ENCODE data around the gene TMEM72.

TMEM72 gene

GRCh38 chr10:44921061-44921460, 9.9 kb downstream of the TMEM72 start:
- no peak for DNase-seq

DNA sequence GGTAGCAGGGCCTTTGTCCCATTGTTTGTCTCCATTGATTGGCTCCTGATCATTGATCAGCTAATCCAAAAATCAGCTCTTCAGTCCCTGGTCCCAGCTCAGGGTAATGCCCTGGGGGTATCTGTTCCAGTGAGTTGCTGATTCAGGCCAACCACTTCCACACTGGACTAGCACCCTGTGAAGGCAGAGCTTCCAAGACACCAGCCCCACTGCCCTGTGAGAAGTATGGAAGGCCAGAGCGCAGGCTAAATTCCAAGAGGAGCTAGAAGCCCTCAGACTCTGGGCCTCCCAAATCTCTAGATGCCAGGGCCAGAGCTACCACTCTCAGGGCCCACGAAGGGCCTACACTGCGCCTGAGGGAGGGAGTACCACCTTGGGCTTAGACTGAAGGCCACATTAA, 10.4 kb downstream of the TMEM72 start:
- DNase-seq = no peak

GRCh38 chr10:44922021-44922420, 10.9 kb downstream of the TMEM72 start:
- DNase-seq = no peak

GRCh38 chr10:44922796-44923545, 11.8 kb downstream of the TMEM72 start:
- no peak for DNase-seq

GRCh38 chr10:44923611-44924010, 12.5 kb downstream of the TMEM72 start:
- DNase-seq = no peak

GRCh38 chr10:44924261-44925040, 13.3 kb downstream of the TMEM72 start:
- DNase-seq = no peak

- DNase-seq = no peak
Measured at GRCh38 chr10:44925224-44925623, 14.1 kb downstream of the TMEM72 start.

DNA sequence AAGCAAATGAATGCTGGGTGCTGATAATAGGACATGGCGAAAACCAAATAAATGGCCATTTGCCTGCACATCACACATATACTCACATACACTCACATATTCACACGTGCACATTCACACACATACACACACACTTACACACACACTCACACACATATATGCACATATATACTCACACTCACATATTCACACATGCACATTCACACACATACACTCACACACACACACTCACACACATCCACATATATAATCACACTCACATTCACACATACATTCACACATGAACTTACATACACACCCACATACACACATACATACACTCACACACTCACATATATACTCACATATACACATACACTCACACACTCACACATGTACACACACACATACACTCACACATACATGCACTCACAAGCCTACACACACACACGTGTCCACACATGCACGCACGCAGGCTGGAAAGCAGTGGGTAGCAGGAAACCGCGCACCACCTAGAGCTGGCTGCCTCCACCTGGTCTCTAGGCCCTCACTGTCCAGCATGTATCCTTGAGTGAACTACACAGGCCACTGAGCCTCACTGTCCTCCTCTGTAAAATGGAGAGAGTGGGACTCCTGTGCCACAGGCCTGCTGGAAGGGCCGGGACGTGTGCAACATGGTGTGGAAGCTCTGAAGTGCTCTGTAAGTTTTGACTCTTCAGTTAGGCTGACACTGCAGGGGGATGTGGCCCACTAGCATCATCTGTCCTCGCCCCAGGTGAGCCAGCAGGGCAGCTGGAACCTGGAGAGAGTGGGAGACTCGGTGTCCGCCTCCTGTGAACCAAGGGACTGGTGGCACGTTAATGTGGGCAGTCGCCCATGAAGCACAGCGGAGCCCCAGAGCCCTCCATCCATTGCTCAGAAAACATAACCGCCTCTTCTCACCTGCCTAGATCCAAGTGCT, 14.9 kb downstream of the TMEM72 start:
- no peak for DNase-seq

DNA sequence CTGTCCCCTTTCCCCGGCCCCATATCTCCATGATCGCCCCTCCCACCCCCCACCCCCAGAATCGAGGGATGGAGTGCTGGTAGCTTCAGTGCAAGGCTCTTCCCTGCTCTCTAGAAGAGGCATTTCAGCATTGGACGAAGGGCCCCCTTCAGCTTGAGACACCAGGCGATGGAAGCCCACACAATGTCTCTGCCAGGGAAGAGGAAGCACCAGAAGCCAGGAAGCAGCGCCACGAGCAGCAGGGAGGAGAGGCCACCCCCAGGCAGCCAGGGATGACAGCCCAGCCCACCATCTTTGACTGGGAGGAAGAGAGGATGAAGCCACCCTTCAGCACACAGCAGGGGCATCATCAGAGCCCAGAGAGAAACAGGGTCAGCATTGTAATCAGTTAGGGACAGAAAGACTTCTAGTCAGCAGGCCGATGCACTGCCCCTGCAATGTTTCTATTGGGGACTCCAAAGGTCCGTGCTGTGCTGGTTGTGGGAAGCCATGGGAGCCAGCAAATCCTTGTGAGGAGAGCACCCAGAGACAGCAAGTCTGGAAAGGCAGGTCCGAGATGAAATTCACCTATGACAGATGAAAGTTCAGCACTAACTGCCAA, 15.7 kb downstream of the TMEM72 start:
- no peak for DNase-seq

- DNase-seq = no peak
Measured at GRCh38 chr10:44927352-44927751, 16.2 kb downstream of the TMEM72 start.

DNA sequence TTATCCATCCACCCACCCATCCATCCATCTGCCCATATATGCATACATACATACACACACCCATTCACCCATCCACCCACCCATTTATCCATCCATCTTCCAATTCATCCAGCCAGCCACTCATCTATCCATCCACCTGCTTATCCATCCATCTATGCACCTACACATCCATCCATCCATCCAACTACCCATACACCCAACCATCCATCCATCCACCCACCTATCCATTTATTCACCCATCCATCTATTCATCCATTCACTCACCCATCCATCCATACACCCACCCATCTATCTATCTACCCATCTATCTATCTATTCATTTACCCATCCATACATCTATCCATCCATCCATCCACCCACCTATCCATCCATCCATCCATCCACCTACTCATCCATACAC, 17.3 kb downstream of the TMEM72 start:
- no peak for DNase-seq

GRCh38 chr10:44929356-44930255, 18.5 kb downstream of the TMEM72 start:
- DNase-seq = no peak

- DNase-seq = no peak
Measured at GRCh38 chr10:44930904-44931620, 19.9 kb downstream of the TMEM72 start.

GRCh38 chr10:44931621-44932516, 20.7 kb downstream of the TMEM72 start:
- no peak for DNase-seq

DNA sequence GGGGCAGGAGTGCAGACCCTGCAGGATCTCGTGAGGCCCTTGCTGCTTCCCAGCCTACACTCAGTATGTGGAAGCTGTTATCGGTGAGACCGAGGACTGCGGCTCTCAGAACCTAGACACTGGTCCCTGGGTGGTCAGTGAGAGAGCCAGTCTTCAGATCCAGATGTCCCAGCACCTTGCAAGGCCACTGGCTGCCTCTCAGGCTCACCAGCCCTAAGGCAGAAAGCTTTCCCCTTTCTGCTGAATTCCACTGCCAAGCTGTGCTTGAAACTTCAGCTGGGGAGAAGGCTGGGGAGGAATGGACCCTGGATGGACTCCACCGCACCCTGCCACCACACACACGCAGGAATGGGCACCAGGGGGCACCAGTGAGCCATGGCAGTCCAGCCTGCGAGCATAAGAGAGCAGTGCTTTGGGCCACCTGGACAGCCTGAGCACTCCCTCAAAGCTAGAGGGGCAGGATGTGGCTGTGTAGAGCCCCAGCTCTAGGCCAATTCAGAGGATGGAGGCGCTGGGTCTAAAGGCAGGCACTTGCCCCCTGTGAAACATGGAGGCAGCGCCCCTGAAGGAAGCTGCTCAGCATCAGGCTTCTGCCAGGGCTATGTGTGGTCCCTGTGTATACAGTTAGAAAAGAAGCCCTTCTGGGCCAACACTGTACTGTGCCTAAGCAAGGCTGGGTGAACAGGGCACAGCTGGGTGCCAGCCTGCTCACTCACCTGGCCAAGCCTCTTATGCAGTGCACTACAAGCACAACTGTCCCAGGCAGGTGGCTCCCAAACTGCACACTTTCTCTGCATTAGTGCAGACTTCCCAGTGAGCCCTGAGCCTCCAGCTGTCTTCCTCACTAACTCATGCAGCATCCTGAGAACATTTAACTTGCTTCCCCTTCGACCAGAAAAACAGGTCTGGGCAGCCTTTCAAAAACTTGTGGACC, 21.6 kb downstream of the TMEM72 start:
- peak in 1 of 2 experiments; percentile 60 for DNase-seq

DNA sequence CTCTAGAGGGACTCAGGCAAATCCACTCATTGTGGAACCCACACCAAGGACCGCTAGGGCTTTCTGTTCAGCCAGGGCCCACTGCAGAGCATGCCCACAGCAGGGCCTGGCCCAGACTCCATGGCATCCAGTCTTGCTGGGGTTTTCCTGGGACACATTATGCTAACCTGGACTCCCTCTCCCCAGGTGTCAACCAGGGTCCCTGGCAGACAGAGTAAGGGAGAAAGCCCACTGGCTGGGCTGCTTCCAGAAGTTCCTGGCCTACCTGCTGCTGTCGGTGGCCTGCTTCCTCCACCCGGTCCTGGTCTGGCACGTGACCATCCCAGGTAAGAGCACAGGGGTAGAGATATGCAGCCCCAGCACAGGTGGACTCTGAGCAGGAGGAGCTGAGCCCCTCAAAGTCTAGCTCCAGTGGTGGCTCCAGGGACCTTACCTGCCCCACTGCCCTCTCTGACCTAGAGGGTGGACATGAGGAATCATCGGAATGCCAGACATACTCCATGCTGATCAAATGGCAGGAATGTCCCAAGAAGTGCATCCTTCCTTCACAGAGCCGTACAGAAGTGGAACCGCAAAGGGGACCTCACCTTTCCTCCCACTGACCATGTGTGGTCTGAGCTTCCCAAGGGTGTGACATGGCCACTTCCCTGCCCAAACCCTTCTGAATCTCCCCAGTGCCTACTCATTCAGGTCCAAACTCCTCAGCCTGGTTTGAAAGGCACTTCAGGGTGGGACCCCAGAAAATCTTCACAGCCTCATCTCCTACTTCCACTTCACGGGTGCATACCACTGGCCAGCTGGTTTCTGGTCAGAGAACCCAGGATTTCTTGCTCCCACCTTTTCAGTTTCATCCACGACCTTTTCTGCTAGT, 22.5 kb downstream of the TMEM72 start:
- no peak for DNase-seq

DNA sequence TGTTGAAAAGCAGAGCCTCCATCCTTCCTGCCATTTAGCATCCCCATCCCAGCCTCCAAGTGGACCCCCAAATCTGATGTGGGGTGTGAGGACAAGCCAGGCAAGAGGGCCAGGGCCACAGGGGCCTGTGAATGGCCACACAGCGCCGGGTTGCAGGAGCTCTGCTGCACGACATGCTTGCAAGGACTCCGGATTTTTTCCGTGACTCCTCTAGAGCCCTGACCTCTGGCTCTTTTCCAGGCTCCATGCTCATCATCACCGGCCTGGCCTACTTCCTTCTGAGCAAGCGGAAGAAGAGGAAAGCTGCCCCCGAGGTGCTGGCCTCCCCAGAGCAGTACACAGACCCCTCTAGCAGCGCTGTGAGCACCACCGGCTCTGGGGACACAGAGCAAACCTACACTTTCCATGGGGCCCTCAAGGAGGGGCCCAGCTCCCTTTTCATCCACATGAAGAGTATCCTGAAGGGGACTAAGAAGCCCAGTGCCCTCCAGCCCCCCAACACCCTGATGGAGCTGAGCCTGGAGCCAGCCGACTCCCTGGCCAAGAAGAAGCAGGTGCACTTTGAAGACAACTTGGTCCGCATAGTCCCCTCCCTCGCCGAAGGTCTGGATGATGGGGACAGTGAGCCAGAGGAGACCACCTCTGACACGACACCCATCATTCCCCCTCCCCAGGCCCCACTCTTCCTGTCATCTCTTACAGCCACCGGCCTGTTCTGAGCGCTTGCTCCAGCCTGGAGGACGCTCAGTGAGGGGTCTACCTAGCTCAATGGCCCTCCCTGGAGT, 23.5 kb downstream of the TMEM72 start:
- DNase-seq = no peak
